Urinary bladder (tissue), 4 donors: ENCODE results near the gene GRIA3. TPM values are rescaled to one million over a fixed set of nuclear protein-coding genes. Genes with fewer than 3 reads are reported as not detected.
A peak's percentile ranks its signal among the peaks of the same experiment; 100 is the strongest.

Source experiments
- DNase-seq: peaks from one replicate; pipeline ENCODE4 v3.0.0-alpha.2; 2015; ENCODE audit errors: extremely low spot score
- H3K27ac ChIP-seq: one replicate; pipeline ENCODE4 v1.5.1; 2013; ENCODE audit warnings: low read depth, mild to moderate bottlenecking, moderate library complexity
- H3K36me3 ChIP-seq: one replicate; pipeline ENCODE4 v1.6.1; 2013; ENCODE audit warnings: mild to moderate bottlenecking, moderate library complexity; ENCODE audit not compliant: insufficient read depth
- H3K4me1 ChIP-seq: one replicate; pipeline ENCODE4 v1.6.1; 2013; ENCODE audit warnings: mild to moderate bottlenecking, moderate library complexity; ENCODE audit not compliant: insufficient read depth
- H3K4me3 ChIP-seq: one replicate; pipeline ENCODE4 v1.5.1; 2013; ENCODE audit warnings: low read depth, low read length
- WGBS: extraction: QIAGEN DNeasy Blood & Tissue Kit; methylation state at CpG from one replicate; pipeline ENCODE4 v1.1.7; 2013; 5-methylcytosine and 5-hydroxymethylcytosine counted together
- polyA plus RNA-seq: library from polyadenylated mRNA; stranded (reverse); fragments of 200-250 nt; gene quantifications from one replicate; pipeline ENCODE4 v1.2.3, GENCODE V29; 2013
- total RNA-seq: library from RNA; depleted of rRNA; stranded (reverse); fragments of >200 nt; gene quantifications from one replicate; pipeline ENCODE4 v1.2.3, GENCODE V29; 2014
- donor health status: healthy with polysubstance abuse.
- donor health status: healthy.

The GRIA3 gene
- total and polyA plus RNA-seq, 2 donors = 0.94 to 6.0 TPM

DNA sequence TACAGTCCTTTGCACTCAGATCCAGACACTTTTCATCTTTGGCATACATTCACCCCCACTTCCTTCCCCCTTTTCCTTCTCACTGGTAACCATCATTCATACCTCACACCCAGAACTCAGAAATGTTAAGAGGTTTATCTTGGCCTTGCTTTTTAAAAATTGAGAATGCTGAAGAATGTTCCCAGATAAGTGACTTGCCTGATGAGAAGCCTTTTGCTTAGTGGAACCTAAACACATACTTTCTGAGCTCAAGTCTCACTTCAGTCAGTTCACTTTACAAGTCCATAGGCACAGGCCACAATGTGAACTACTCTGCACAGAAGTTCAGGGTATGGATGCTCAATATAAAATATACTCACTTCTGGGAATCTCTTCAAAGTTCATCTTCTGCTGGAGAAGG, 129.4 kb downstream of the GRIA3 start:
- H3K4me3 ChIP-seq = no peak overlapping the region
- H3K27ac ChIP-seq = no peak overlapping the region
- no peaks in the 10 kb centered on the region for H3K4me1 ChIP-seq
- H3K36me3 ChIP-seq = no peaks in the 10 kb centered on the region
- DNase-seq = no peak

DNA sequence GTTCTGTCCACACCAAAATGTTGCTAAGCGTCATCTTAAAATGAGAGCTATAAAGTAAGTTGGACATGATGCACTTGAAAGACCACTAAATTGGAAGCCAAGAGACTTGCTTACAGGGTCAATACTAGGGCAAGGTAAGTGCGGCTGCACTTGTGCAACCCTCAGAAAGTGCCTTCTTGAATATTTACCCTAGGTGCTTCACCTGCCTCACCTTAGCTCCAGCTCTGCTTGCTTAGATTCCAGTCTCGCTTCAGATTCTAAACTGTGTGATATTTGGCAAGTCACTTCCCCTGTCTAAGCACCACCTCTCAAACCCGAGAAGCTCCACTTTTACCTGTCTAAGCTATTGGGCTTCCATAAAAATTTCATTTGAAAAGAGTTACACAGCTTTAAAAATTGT, 136.5 kb downstream of the GRIA3 start:
- Histone ChIP-seq H3K27ac (no peak overlapping the region), H3K36me3 (no peaks in the 10 kb centered on the region), H3K4me3 (no peak overlapping the region), H3K4me1 (no peaks in the 10 kb centered on the region)
- no peak for DNase-seq
- WGBS = 93% methylated on average over 4 of the region's 4 CpGs

DNA sequence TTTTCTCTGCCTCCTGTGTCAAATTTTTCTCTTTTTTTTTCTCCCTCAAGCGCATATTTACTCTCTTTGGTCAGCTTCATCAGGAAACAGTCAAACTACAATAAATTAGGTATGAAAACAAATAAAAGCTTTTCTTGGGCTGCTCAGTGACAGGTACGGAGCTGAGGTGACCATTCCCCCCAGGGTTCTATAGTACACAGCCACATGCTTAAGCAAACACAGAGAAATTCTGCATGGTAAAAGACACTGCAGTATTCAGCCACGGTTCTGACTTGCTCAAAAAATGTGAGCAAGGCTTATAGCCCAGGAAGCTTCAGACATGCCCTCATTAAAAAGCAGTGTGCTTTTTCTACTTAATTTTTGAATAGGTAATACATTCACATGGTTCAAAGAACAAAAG, 138.5 kb downstream of the GRIA3 start:
- Histone ChIP-seq H3K4me3 (no peak overlapping the region), H3K4me1 (no peaks in the 10 kb centered on the region), H3K36me3 (no peaks in the 10 kb centered on the region), H3K27ac (no peak overlapping the region)
- DNase-seq = no peak
- 53% methylated on average over 3 of the region's 3 CpGs for WGBS

DNA sequence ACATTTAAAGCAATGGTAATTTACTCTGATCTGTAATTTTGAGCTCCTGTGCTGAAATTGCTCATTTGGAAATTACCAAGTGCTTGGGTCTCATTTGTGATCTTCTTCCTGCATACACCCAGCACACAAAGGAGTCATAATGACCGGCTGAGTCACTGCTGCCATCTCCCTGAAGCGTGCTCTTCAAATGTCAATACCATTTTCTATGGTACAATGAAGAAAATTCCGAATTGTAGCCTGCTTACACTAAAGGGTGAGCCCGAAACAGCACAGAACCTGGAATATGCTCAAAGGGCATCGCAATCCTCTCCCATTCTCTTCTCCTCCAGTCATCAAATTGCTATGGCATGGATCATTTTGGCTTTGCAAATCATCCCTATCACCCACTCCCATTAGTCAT, 140.5 kb downstream of the GRIA3 start:
- no peaks in the 10 kb centered on the region for H3K4me1 ChIP-seq
- no peaks in the 10 kb centered on the region for H3K36me3 ChIP-seq
- no peak overlapping the region for H3K27ac ChIP-seq
- no peak overlapping the region for H3K4me3 ChIP-seq
- 87% methylated on average over 5 of the region's 5 CpGs for WGBS
- no peak for DNase-seq

DNA sequence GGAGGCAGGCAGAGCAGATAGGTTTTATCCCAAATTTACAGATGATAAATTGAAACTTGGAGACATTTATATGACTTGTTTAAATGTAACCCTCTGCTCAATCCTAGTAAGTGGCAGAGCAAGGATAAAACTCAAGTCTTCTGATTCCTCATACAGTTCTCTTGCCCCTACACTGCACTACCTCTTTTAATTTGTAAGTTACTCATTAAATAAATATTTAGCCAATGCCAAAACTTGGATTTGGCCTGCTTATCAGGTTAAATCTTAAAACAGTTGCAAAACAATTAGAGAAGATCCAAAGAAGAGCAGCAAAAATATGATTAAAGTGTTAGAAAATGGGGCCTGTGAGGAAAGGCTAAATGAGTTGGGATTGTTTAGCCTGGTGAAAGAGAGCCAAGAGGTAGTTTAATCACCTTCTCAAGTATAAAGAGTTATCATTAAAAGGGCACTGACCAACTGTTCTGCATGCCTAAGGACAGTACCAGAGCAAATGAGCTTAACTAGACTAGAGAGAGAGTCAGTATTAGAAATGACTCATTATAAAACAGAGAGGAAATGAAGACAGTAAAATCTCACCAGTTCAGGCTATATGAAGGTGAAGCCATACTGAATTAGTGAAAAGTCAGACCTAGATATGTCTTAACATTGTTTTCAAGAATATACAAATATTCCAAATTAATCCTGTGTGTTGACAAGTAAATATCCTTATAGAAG, 146.3 kb downstream of the GRIA3 start:
- DNase-seq = no peak
- Histone ChIP-seq H3K4me1 (no peaks in the 10 kb centered on the region), H3K36me3 (no peaks in the 10 kb centered on the region), H3K27ac (no peak overlapping the region), H3K4me3 (no peak overlapping the region)

DNA sequence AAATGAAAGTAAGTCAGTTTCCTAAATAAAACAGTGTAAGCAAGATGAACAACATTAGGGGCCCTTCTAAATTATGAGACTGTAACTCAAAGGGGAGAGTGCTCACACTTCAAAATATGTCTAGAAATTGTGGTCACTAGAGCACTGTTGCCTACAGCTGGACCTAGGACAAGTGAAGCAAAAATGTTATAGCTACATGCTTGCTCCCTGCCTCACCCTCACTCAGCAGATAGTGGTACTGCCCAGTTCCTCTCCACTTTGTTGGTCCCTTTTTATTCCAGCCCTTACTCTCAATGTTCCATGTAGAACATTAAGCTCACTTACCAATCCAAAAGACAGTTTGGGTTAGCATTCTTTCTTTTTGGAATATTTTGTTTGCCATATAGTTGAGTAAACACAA, 147.3 kb downstream of the GRIA3 start:
- H3K36me3 ChIP-seq = no peaks in the 10 kb centered on the region
- H3K4me3 ChIP-seq = no peak overlapping the region
- no peak for DNase-seq
- no peaks in the 10 kb centered on the region for H3K4me1 ChIP-seq
- H3K27ac ChIP-seq = no peak overlapping the region

DNA sequence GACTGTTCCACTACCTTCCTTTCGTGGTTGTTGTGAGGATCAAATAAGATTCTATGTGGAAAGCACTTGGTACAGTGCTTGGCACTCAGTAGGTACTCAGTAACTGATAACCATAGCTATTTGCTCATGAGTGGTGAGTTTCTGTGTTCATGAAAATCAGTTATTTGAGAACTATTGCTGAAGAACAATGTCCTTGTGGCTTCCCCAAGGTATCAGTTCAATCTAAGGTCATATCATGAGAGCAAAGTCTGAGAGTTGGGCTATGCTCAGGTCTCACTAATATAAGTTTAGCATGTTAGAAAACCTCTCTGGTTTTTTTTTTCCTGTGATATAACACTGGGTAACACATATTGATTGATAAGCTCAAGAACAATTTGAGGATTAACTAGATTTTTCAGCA, 147.8 kb downstream of the GRIA3 start:
- Histone ChIP-seq H3K27ac (no peak overlapping the region), H3K4me3 (no peak overlapping the region), H3K36me3 (no peaks in the 10 kb centered on the region), H3K4me1 (no peaks in the 10 kb centered on the region)
- 85% methylated on average over 1 of the region's 1 CpG for WGBS
- DNase-seq = no peak

DNA sequence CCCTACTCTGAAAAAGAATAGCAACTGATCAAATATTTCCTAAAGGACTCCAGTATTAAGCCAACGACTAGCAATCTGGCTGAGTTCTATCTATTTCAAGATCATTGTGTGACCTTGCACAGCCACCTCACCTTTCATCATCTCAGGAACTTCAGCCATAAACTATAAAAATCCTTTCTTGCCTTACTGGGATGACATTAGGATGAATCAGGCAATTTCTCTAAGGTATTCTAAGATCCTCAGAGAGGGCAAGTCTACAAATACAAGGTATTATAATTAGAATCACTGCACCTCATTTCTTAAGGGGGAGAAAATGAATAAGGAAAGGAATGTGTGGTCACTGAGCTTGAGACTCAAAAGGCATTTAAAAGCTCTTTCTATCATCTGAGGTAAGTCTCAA, 152.6 kb downstream of the GRIA3 start:
- no peak overlapping the region for H3K4me3 ChIP-seq
- no peak for DNase-seq
- H3K4me1 ChIP-seq = no peaks in the 10 kb centered on the region
- WGBS = 83% methylated on average over 1 of the region's 1 CpG
- no peaks in the 10 kb centered on the region for H3K36me3 ChIP-seq
- H3K27ac ChIP-seq = no peak overlapping the region

DNA sequence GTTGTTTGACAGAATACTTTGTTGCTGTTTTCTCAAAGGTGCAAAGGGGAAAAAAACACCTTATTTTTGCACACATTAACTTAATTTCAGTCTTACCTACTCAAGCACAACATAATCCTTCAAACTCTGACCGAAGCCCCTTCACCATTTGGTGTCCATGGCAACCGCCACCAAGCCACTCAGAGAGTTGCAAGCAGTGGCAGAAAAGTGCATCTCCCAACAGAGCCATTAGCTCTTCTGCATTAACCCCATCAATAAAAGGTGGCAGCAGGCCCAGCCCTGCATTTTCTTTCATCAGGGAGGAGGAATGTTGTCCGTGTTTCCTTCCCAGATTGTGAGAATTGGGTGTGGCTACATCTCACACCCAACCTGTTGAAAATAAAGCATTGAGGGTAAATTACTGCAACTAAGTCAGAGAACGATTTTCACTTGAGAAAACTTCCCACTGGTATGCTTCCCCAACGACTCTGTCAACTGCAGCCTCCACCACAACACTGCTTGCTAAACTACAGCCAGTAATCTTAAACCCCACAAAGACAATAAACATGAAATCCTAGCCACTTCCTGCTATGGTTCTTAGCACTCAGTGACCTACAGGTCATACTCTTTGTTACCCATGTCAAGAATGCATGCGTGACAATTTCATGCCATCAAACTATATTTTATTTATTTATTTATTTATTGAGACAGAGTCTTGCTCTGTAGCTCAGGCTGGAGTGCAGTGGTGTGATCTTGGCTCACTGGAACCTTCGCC, 154.0 kb downstream of the GRIA3 start:
- Histone ChIP-seq H3K36me3 (no peaks in the 10 kb centered on the region), H3K4me1 (no peaks in the 10 kb centered on the region), H3K27ac (no peak overlapping the region), H3K4me3 (no peak overlapping the region)
- DNase-seq = no peak
- 62% methylated on average over 7 of the region's 7 CpGs for WGBS

DNA sequence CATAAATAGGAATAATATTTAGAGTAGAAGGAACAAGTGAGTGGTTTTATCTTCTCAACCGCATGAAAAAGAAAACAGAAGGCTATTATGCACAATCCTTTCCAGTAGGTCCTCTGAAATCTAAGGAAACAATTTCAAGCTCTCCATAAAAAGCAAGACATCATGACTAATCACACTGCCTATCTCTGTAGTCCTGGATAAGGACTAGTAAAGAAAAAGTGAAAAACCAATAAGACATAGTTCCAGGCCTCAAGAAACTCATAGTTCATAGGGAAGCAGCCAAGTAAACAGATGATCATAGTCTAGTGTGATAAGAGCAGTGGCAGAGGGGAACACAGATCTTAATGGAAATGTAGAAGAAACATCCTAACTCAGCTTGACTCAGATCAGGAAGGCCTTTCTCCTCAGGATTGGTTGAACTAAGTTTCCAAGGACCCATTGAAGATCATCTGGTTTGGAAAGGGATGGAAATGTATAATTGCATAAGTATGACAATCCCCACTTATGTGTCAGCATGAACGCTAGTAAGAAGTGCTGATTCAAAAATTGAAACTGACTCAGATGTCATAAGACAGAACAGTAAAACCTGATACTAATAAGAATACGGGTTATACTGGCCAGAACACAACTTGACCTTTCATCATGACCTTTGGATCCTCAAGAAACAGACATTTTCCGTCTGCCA, 155.3 kb downstream of the GRIA3 start:
- WGBS = 78% methylated on average over 4 of the region's 4 CpGs

DNA sequence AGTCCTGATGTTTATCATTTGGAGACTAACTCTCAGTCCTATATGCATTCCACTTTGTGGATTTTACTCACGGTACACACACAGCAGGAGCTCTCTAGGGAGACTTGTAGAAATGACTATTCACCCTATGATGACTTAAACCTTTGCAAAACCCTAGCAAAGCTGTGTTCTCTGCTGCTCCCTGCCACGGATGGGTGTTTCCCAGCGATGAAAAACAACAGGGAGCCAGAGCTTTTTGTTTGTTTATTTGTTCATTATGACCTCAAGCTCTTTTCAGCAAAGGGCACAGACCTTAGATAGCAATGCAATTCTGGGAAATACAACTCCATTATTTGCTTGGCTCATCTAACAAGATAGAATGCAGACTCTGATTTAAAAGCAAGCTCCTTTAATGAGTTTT, 156.6 kb downstream of the GRIA3 start:
- 37% methylated on average over 3 of the region's 3 CpGs for WGBS

More for the DNA sequence above, 155.3 kb downstream of the GRIA3 start:
- H3K27ac ChIP-seq = no peak overlapping the region
- DNase-seq = no peak
- no peaks in the 10 kb centered on the region for H3K36me3 ChIP-seq
- H3K4me3 ChIP-seq = no peak overlapping the region
- H3K4me1 ChIP-seq = no peaks in the 10 kb centered on the region

DNA sequence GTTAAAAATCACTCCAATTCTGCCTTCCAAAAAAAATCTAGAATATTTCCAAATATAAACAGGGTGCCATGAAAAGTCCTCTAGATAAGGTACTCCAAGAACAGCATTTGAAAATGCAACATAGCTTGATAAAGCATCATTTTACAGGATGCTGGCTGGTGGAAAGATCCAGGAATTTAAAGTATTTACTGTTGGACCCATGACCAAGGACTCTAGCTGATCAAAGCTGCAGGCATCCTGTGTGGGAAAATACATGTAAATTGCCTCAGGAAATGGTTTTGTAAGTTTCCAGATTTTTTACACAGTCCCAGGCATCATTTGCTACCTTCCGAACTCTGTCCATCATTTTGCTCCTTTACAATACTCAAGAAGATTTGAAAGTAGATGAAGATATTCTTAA, 164.4 kb downstream of the GRIA3 start:
- DNase-seq = no peak
- WGBS = 79% methylated on average over 1 of the region's 1 CpG

More for the DNA sequence above, 156.6 kb downstream of the GRIA3 start:
- Histone ChIP-seq H3K36me3 (no peaks in the 10 kb centered on the region), H3K27ac (no peak overlapping the region), H3K4me1 (no peaks in the 10 kb centered on the region), H3K4me3 (no peak overlapping the region)
- peak; percentile 2 for DNase-seq

DNA sequence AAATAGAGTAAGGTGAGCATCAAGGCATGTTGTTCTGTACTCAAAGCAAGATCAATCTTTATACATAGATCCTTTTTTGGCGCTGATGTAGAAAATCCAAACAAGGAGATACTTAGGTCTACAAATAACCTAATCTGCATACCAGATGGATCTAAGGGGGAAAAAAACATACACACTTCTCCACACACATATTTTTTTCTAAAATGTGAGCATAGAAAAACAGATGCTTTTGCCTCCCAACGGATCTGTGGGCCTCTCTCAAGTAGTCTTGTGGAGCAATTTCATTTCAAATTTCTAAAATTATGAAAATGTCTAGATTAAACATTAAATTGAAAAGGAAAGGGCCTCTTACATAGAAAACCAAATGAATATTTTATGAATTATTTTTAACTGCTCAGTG, 166.1 kb downstream of the GRIA3 start:
- Histone ChIP-seq H3K27ac (no peak overlapping the region), H3K4me1 (no peaks in the 10 kb centered on the region), H3K4me3 (no peak overlapping the region), H3K36me3 (no peaks in the 10 kb centered on the region)
- no peak for DNase-seq
- WGBS = 73% methylated on average over 2 of the region's 2 CpGs

More for the DNA sequence above, 164.4 kb downstream of the GRIA3 start:
- no peaks in the 10 kb centered on the region for H3K4me1 ChIP-seq
- no peaks in the 10 kb centered on the region for H3K36me3 ChIP-seq
- no peak overlapping the region for H3K4me3 ChIP-seq
- H3K27ac ChIP-seq = no peak overlapping the region

DNA sequence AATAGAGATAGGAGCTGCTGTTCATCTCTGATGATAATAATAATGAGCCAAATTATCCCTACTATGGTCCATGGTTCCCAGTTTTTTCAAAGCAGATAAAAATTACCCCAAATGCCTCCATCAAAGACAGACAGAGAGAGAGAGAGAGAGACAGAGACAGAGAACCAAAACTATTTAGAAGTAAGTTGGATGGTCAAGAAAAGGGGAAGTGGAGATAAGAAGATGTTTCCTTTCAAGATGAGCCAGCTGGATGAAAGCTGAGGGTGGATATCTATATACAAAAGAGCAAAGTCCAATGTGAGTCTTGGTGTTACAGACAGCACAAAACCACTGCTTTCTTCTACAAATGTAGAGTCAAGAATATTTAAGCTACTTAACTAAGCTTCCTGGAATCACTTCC, 173.9 kb downstream of the GRIA3 start:
- no peak overlapping the region for H3K27ac ChIP-seq
- no peaks in the 10 kb centered on the region for H3K36me3 ChIP-seq
- H3K4me3 ChIP-seq = no peak overlapping the region
- H3K4me1 ChIP-seq = no peaks in the 10 kb centered on the region
- no peak for DNase-seq
